ENCODE results near the gene SAMD8. TPM values are rescaled to one million over a fixed set of nuclear protein-coding genes. Genes with fewer than 3 reads are reported as not detected.

The SAMD8 gene
- total RNA-seq, 1 experiment from 2014 or later = 23.6 TPM

- DNase-seq (ENCODE audit: low read depth, low spot score) (peak; percentile 67), ATAC-seq (peak; percentile 28; the same call in 1 of the 2 replicates)
- Histone ChIP-seq H3K9me3 (ENCODE audit: control insufficient read depth in 1 of 2, insufficient read depth in 1 of 2, low read depth in 1 of 2, low read length in 2 of 2) (no peaks in the 10 kb centered on the region), H3K4me2 (ENCODE audit: low read length) (no peak overlapping the region), H3K27me3 (ENCODE audit: insufficient read depth, low read length) (no peaks in the 10 kb centered on the region), H3K27ac (ENCODE audit: low read depth, low read length) (no peak overlapping the region), H4K20me1 (ENCODE audit: insufficient read depth) (peaks cover 15% of the 10 kb centered on the region; the same call in 1 of the 2 replicates), H3K9me2 (ENCODE audit: insufficient read depth) (no peaks in the 10 kb centered on the region), H3K36me3 (ENCODE audit: control insufficient read depth in 1 of 2, insufficient read depth in 2 of 2, low read length in 2 of 2) (peaks cover 27 to 34% of the 10 kb centered on the region in 2 experiments), H3K4me1 (ENCODE audit: control insufficient read depth in 1 of 2, insufficient read depth in 2 of 2, low read length in 2 of 2) (peaks cover 2 to 23% of the 10 kb centered on the region in 2 experiments; a peak in 3 of 4 replicates), H3K79me2 (ENCODE audit: insufficient read depth, low read length) (peaks cover 70% of the 10 kb centered on the region), H3K9ac (ENCODE audit: low read length) (no peak overlapping the region), H2AFZ (ENCODE audit: low read depth, low read length, poor library complexity, severe bottlenecking) (no peak overlapping the region), H3K4me3 (replicated peaks in 1 of 2; ENCODE audit: low read depth in 1 of 2, low read length in 2 of 2) (no peak overlapping the region)
- TF ChIP-seq TCF7L2 (IDR thresholded peaks at IDR 0.05; ENCODE audit: borderline replicate concordance, extremely low read depth, insufficient read depth, insufficient read length) (no peak), ZFX (IDR thresholded peaks at IDR 0.05) (no peak), POLR2A (IDR thresholded peaks at IDR 0.05; ENCODE audit: borderline replicate concordance, extremely low read depth, insufficient read depth, insufficient read length) (no peak), EZH2phosphoT487 (IDR thresholded peaks at IDR 0.05; ENCODE audit: borderline replicate concordance) (no peak), YY1 (IDR thresholded peaks at IDR 0.05; ENCODE audit: extremely low read depth, insufficient replicate concordance, low read depth, low read length) (peak; percentile 13), RAD21 (IDR thresholded peaks at IDR 0.05; ENCODE audit: low read depth) (peak; percentile 69), CTCF (IDR thresholded peaks at IDR 0.05 in 2 of 3, conservative IDR thresholded peaks at IDR 0.05 in 1 of 3; ENCODE audit: borderline replicate concordance in 1 of 3, insufficient read depth in 1 of 3, low read depth in 2 of 3, low read length in 2 of 3) (peak; percentile 78 to 94 (median 93))
- intact Hi-C loops (cut with micrococcal nuclease) = loop anchor here (1.0 kb wide), 1 partner anchor 42 kb away; no protein-coding TSS in a partner anchor
- BruUV-seq (replicated peaks) = no TSS peak
- ChIA-PET CTCF (interaction anchor here (0.6 to 1.3 kb wide), 8 partner anchors 12 to 1073 kb away, joined by 3 to 14 read pairs (median 4); no protein-coding TSS in a partner anchor), POLR2A (interaction anchor here (1.0 to 1.5 kb wide), 3 partner anchors 19 to 119 kb away, joined by 3 read pairs; partner anchors contain the start of gene SAMD8), RAD21 (ENCODE audit: low non-redundant PET in 1 of 2, low total read pairs in 2 of 2, uncharacterized antibody in 2 of 2, unreplicated experiment in 2 of 2) (interaction anchor here (1.0 kb wide), 2 partner anchors 42 to 43 kb away, joined by 3 to 4 read pairs; no protein-coding TSS in a partner anchor)
These were observed 119.2 kb downstream of the SAMD8 start for GRCh38 chr10:75230600-75231038.

Other genes starting within 250 kb of the SAMD8 start
- 289 TPM for gene VDAC2, start 99.1 kb downstream of the SAMD8 start, total RNA-seq (2021; ENCODE audit: unreplicated experiment)
- gene COMTD1, start 124.3 kb downstream of the SAMD8 start, total RNA-seq (2021; ENCODE audit: unreplicated experiment) = 35.1 TPM

Measured in HCT116 (cell line).